ENCODE measurements around the gene COLQ.
"Not testable (repeated sequence)": the region's sequence is repeated elsewhere in the genome, so short reads cannot be mapped to it uniquely, and the experiment has no call there.

DNA sequence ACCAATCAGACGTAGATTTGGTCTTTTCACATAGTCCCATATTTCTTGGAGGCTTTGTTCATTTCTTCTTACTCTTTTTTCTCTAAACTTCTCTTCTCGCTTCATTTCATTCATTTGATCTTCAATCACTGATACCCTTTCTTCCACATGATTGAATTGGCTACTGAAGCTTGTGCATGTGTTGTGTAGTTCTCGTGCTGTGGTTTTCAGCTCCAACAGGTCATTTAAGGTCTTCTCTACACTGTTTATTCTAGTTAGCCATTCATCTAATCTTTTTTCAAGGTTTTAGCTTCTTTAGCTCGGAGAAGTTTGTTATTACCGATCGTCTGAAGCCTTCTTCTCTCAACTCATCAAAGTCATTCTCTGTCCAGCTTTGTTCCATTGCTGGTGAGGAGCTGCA is 37.0 kb downstream of the COLQ start:
- TF ChIP-seq, protein P1, sequence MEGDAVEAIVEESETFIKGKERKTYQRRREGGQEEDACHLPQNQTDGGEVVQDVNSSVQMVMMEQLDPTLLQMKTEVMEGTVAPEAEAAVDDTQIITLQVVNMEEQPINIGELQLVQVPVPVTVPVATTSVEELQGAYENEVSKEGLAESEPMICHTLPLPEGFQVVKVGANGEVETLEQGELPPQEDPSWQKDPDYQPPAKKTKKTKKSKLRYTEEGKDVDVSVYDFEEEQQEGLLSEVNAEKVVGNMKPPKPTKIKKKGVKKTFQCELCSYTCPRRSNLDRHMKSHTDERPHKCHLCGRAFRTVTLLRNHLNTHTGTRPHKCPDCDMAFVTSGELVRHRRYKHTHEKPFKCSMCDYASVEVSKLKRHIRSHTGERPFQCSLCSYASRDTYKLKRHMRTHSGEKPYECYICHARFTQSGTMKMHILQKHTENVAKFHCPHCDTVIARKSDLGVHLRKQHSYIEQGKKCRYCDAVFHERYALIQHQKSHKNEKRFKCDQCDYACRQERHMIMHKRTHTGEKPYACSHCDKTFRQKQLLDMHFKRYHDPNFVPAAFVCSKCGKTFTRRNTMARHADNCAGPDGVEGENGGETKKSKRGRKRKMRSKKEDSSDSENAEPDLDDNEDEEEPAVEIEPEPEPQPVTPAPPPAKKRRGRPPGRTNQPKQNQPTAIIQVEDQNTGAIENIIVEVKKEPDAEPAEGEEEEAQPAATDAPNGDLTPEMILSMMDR (IDR thresholded peaks at IDR 0.05), result not testable (repeated sequence)
- TF ChIP-seq POLR2A (IDR thresholded peaks at IDR 0.05), result not testable (repeated sequence)
